D341Med (cell line): ENCODE results near the gene ODAD2.
"Not testable (repeated sequence)": the region's sequence is repeated elsewhere in the genome, so short reads cannot be mapped to it uniquely, and the experiment has no call there.

ENCODE experiments used
- DNase-seq: peaks from one replicate; pipeline ENCODE4 v3.0.0; 2012; ENCODE audit warnings: low spot score

The ODAD2 gene

DNA sequence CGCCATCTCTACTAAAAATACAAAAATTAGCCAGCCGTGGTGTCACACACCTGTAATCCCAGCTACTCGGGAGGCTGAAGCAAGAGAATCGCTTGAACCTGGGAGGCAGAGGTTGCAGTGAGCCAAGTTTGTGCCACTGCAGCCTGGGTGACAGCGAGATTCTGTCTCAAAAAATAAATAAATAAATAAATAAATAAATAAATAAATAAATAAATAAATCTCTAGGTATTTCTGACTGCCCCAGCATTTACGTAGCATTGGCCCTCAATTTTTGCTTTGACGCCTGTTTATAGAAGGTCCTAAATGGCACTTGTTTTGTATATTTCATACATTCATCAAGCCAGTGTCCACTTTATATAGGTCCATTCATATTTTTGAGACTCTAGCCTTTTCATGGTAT is 28.9 kb downstream of the ODAD2 start:
- not testable (repeated sequence) for DNase-seq

DNA sequence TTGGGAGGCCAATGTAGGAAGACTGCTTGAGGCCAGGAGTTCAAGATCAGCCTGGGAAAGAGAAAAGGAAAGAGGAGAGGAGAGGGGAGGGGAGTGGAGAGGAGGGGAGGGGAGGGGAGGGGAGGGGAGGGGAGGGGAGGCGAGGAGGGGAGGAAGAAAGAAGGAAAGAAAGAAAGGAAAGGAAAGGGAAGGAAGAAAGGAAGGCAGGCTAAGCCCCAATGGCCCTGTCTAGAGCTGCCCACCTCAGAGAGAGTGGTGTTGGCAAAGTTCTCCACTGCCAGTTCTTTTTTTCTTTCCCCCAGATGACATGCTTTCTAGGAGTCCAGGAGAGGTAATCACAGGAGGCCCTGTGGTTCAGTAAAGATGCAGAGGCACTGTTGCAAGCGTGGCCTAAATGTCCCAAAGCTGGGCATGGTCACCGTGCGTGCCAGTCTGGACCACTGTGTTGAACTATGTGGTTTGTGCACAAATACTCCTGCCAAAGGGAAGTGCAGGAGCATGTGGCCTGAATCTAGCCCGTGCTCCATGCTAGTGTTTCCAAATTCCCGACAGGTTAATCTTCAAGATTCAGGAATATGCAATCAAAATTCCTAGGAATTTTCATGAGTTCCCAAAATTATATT is 39.7 kb downstream of the ODAD2 start:
- no peak for DNase-seq

- DNase-seq, result not testable (repeated sequence)
These were observed 40.5 kb downstream of the ODAD2 start for GRCh38 chr10:27958383-27958782.

GRCh38 chr10:27950242-27950564 is 48.7 kb downstream of the ODAD2 start:
- no peak for DNase-seq

DNA sequence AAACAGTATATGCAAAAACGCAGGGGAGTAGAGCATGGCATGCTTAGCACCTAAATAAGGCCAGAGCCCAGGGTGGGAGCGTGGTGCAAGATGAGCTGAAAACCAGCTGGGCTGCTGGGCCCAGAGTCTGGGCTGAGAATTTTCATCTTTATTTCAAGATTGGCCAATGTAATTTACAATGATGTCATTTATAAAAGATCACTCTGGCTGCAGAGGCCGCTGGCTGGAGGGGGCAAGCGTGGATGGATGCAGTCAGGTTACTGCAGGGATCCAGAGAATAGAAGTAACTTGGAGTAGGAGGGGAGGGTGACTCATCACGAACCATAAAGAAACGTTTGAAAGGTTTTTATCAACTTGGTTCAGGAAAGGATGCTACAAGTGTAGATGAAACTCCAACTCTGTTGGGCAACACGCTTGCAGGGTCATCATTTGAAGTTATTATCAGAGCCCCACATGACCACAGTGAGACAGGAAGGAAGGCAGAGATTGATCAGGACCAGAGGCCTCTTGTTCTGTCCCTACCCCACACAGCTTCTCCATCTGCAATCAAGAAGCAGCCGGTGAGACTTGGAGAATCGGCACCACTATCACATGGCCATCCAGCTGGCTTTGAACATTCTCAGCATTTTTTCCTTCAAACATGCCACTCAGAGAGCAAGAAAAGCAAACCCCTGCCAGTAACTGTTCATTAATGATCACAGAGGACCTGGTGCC is 49.2 kb downstream of the ODAD2 start:
- no peak for DNase-seq

- DNase-seq, result no peak
These were observed 50.7 kb downstream of the ODAD2 start for GRCh38 chr10:27948186-27948585.

DNA sequence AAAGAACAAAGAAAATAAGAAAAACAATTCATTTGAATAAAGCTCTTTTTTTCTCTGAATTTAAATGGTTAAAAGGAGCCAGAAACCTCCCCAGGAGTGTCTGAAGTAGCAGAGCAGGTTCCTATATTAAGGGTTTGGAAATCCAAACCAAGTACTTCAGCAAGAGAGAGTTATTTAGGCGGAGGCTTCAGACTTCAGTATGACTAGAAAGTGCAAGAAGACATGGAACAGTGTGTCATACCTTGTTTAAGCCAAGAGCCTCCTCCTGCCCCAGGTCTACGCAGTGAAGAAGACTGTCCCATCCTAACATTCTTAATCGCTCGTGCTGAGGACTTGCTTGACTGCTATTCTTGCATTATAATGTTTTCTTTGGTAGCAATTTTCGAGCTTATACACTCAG is 51.3 kb downstream of the ODAD2 start:
- no peak for DNase-seq

- DNase-seq, result no peak
These were observed 54.9 kb downstream of the ODAD2 start for GRCh38 chr10:27944005-27944404.

DNA sequence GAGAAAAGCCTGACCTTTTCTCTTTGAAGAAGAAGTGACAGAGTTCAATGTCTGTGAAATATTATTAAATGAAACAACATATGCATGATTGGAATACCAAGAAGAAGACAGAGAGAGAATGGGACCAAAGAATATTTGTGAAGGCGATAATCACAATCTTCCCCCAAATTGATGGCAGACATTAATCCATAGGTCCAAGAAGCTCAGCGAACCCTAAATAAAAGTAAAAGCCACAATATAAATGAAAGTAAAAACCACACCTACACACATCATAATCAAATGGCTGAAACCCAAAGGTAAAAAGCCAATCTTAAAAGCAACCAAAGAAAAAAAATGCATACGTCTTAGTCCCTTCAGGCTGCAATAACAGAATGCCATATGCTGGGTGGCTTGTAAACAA is 84.0 kb downstream of the ODAD2 start:
- no peak for DNase-seq

GRCh38 chr10:27912231-27912630 is 86.6 kb downstream of the ODAD2 start:
- no peak for DNase-seq

- no peak for DNase-seq
These were observed 87.3 kb downstream of the ODAD2 start for GRCh38 chr10:27911539-27911938.

DNA sequence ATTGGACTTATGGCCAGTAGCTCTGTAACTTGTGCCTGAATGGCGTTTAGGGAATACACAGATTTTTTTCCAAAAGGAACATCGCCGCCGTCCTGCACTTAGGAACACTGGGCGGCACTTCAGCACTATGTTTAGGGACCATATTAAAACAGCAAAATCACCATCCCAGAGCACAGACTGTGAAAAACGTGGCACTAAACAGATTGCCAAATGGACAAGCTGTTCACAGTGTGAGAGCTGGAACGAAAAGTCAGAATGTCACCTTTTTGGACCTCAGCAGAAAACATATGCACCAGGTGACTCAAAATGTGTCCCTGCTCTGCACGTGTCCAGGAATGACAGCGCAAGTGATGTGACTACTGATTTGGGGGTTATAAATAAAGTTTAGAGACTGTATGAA is 87.9 kb downstream of the ODAD2 start:
- DNase-seq, result no peak

DNA sequence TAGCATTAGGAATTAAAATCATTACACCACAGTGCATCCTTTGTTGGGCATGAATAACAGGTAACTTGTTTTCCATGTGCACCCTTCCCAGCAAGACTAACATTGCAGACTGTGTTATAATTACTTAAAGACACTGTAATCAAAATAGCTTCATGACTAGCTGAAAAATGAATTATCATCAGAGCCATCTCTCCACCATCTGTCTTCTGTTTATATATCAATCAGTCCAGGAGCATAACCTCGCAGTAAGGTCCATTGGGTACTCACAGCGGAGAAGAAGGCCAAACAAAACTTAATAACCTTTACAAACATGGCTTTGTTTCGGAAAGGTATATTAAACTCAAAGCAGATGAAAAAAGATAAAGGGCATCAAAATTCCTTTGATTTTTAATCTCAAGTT is 90.6 kb downstream of the ODAD2 start:
- no peak for DNase-seq

- not testable (repeated sequence) for DNase-seq
These were observed 99.4 kb downstream of the ODAD2 start for GRCh38 chr10:27899485-27899884.

GRCh38 chr10:27899058-27899457 is 99.8 kb downstream of the ODAD2 start:
- DNase-seq, result no peak

- DNase-seq, result no peak
These were observed 105.4 kb downstream of the ODAD2 start for GRCh38 chr10:27893358-27893954.

GRCh38 chr10:27890971-27891370 is 107.9 kb downstream of the ODAD2 start:
- DNase-seq, result no peak

GRCh38 chr10:27889518-27889917 is 109.4 kb downstream of the ODAD2 start:
- DNase-seq, result no peak

DNA sequence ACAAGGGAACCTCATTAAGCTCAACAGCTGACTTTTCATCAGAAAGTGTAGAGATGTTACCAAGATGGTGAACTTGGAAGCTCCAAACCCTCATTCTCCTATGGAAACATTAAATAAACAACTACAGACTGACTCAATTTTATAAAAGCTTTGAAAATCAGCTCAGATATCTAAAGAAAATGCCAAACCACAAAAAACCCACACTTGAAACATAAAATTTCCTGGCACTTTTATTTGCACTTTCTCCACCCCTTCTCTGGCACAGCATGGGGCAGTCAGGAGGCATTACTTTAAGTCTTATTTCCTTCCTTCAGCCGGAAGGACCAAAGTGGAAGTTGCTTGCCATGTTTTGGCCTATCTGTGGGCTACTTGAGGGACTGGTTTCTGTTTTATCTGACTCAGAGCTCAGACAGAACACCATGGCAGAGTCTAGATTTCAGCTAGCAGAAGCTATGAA is 114.7 kb downstream of the ODAD2 start:
- DNase-seq, result no peak

DNA sequence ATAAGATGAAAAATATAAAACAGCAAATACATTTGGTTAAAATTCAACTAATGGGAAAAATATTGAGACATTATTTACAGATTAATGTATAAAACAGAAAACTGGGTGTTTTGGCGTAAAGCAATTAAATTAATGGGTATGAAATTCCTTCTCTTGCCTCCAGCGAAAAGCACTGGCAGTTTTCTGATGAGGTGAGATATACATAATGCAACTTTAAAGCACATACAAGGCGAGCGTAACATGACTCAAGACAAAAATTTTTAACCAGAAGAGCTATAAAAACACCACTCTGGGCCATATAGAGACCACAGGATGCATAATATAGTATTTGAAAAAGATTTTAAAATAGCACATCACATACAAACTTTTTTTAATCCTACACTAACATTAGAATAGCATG is 120.6 kb downstream of the ODAD2 start:
- DNase-seq, result no peak

GRCh38 chr10:27865221-27865635 is 133.7 kb downstream of the ODAD2 start:
- no peak for DNase-seq

DNA sequence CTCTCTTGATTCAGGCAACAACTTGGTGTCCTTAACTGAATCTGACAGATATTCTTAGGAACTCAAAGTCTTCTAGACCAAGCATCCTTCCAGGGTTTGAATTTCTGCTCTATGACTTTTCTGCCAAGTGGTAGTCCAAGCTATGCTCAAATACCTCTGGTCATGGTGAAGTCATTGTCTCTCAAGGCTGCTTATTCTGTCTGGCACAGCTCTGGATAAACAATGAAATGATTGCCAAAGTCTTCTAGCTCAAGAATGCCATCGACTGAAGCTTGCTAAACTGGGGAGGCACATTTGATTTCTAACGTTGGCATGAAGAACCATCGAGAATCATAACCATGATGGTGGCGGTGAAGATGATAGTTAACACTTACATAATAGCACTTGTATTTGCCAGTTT is 137.1 kb downstream of the ODAD2 start:
- no peak for DNase-seq

GRCh38 chr10:27857616-27858015 is 141.3 kb downstream of the ODAD2 start:
- DNase-seq, result no peak

DNA sequence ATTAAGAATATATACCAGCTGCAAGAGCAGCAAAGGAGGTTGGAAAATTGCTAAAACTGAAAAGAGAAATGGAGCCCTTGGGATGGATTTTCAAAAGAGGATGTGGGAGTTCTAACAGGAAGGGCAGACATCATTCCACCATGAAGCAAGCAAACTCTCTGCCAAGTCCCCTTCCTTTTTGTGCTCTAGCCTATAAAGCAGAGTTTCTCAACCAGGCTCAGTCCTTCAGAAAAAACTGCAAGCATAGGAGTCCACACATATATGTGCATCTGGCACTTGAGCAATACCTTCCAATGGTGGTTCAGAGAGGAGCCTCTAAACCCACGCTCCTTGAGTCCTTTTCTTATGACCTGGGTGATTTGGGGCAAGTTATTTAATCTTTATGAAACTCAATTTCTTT is 154.7 kb downstream of the ODAD2 start:
- DNase-seq, result no peak
